ENCODE data around the gene HLA-DQA2. TPM values are rescaled to one million over a fixed set of nuclear protein-coding genes. Genes with fewer than 3 reads are reported as not detected.

Gene HLA-DQA2
- total and polyA plus RNA-seq, 2 of the 4 experiments (the other 2 are of a cell fraction), result not detected

GRCh38 chr6:32742374-32742773 is 1.2 kb downstream of the HLA-DQA2 start:
- H3K23ac ChIP-seq (ENCODE audit: low read depth, low read length), result no peak overlapping the region
- H2AK9ac ChIP-seq (replicated peaks; ENCODE audit: low read depth, low read length, poor library complexity), result no peak overlapping the region
- no peaks in the 10 kb centered on the region for H3K79me1 ChIP-seq (ENCODE audit: low read depth in 1 of 2, low read length in 2 of 2)
- H3K4me2 ChIP-seq (ENCODE audit: low read depth, low read length), result no peak overlapping the region
- H2AFZ ChIP-seq (replicated peaks; ENCODE audit: low read length, poor library complexity), result no peak overlapping the region
- in situ Hi-C loops (cut with MboI; ENCODE audit: low sequenced_read_pairs) (loop anchor here (5.0 kb wide), 1 partner anchor 105 kb away; the partner anchor contains the start of gene HLA-DQA1), intact Hi-C loops (cut with micrococcal nuclease) (loop anchor here (2.0 kb wide), 1 partner anchor 104 kb away; no protein-coding TSS in a partner anchor), dilution Hi-C loops (cut with HindIII; ENCODE audit: low sequenced_read_pairs, unreplicated experiment) (no loop called here)
- H3K4me1 ChIP-seq (ENCODE audit: control insufficient read depth, insufficient read depth, low read length), result no peaks in the 10 kb centered on the region
- H4K20me1 ChIP-seq (ENCODE audit: insufficient read depth, low read length), result no peaks in the 10 kb centered on the region
- no peak overlapping the region for H2BK15ac ChIP-seq (ENCODE audit: low read depth, low read length)
- H3K4me3 ChIP-seq (ENCODE audit: insufficient read depth, low read depth, low read length), result no peak overlapping the region
- no peak overlapping the region for H3K9ac ChIP-seq (ENCODE audit: low read depth, low read length)
- H2AK5ac ChIP-seq (ENCODE audit: low read depth, low read length), result no peak overlapping the region
- H3K56ac ChIP-seq (ENCODE audit: extremely low read depth, insufficient read depth, low read length), result no peak overlapping the region
- no peaks in the 10 kb centered on the region for H3K9me1 ChIP-seq (ENCODE audit: insufficient read depth, low read length)
- H3K27ac ChIP-seq (ENCODE audit: insufficient read depth, low read length), result no peak overlapping the region
- H2BK5ac ChIP-seq (ENCODE audit: low read depth, low read length, poor library complexity, severe bottlenecking), result no peak overlapping the region
- no peaks in the 10 kb centered on the region for H3K36me3 ChIP-seq (ENCODE audit: control insufficient read depth, insufficient read depth, low read length)
- WGBS, 2 experiments (ENCODE audit: extremely low coverage in 2 of 2, insufficient read length in 1 of 2), result no CpG with 5 or more reads among the region's 3 CpGs
- no peak overlapping the region for H3K14ac ChIP-seq (replicated peaks; ENCODE audit: low read depth, low read length)
- H4K91ac ChIP-seq (ENCODE audit: insufficient read depth, low read depth, low read length), result no peak overlapping the region
- no peak for DNase-seq
- no peak overlapping the region for H4K8ac ChIP-seq (ENCODE audit: low read depth in 2 of 2, low read length in 2 of 2)
- ATAC-seq (ENCODE audit: low read depth), result no peak
- no peak overlapping the region for H4K5ac ChIP-seq (ENCODE audit: low read depth, low read length)
- H2BK120ac ChIP-seq (ENCODE audit: low read depth, low read length), result no peak overlapping the region
- CTCF ChIA-PET, result no interaction called here
- POLR2A ChIA-PET (ENCODE audit: unreplicated experiment), result no interaction called here
- BruUV-seq (replicated peaks), result no TSS peak
- 0 out of 2 replicates have a peak, but pooled peaks cover 2% of the 10 kb centered on the region for H3K27me3 ChIP-seq (ENCODE audit: control insufficient read depth, insufficient read depth, low read length)
- no peak overlapping the region for H3K18ac ChIP-seq (ENCODE audit: low read depth, low read length)
- H3K9me3 ChIP-seq (ENCODE audit: control insufficient read depth, insufficient read depth, low read length), result no peaks in the 10 kb centered on the region
- H3K4ac ChIP-seq (ENCODE audit: low read depth, low read length), result no peak overlapping the region
- H2BK20ac ChIP-seq (ENCODE audit: low read depth, low read length), result no peak overlapping the region
- no peak for TF ChIP-seq CEBPB (IDR thresholded peaks at IDR 0.05; ENCODE audit: low read depth, low read length)
- TF ChIP-seq RFX5 (IDR thresholded peaks at IDR 0.05; ENCODE audit: low read depth, low read length), result no peak
- no peak for TF ChIP-seq MAFK (IDR thresholded peaks at IDR 0.05; ENCODE audit: low read depth, low read length)
- TF ChIP-seq CHD1 (IDR thresholded peaks at IDR 0.05; ENCODE audit: low read depth, low read length), result no peak
- TF ChIP-seq CTCF (conservative IDR thresholded peaks at IDR 0.05; ENCODE audit: low read depth, low read length), result no peak
- no peak for TF ChIP-seq RAD21 (IDR thresholded peaks at IDR 0.05; ENCODE audit: low read length)
- TF ChIP-seq SMC3 (IDR thresholded peaks at IDR 0.05; ENCODE audit: low read depth, low read length), result no peak
- no peak for TF ChIP-seq FOS (IDR thresholded peaks at IDR 0.05; ENCODE audit: low read depth, low read length)
- TF ChIP-seq POLR2A (IDR thresholded peaks at IDR 0.05; ENCODE audit: low read depth, low read length), result no peak
- TF ChIP-seq, protein P1, sequence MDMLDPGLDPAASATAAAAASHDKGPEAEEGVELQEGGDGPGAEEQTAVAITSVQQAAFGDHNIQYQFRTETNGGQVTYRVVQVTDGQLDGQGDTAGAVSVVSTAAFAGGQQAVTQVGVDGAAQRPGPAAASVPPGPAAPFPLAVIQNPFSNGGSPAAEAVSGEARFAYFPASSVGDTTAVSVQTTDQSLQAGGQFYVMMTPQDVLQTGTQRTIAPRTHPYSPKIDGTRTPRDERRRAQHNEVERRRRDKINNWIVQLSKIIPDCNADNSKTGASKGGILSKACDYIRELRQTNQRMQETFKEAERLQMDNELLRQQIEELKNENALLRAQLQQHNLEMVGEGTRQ (IDR thresholded peaks at IDR 0.05; ENCODE audit: low read depth, low read length), result no peak
- TF ChIP-seq NFE2L2 (IDR thresholded peaks at IDR 0.05; ENCODE audit: low read depth, low read length), result no peak
- no peak for TF ChIP-seq MAZ (IDR thresholded peaks at IDR 0.05; ENCODE audit: borderline replicate concordance, low read depth, low read length)
- no peak for TF ChIP-seq MXI1 (IDR thresholded peaks at IDR 0.05; ENCODE audit: borderline replicate concordance, low read depth, low read length)
- no peak for TF ChIP-seq BHLHE40 (IDR thresholded peaks at IDR 0.05; ENCODE audit: low read depth, low read length)
- TF ChIP-seq RCOR1 (IDR thresholded peaks at IDR 0.05; ENCODE audit: insufficient replicate concordance, low read length), result no peak
- no peak for TF ChIP-seq ELK1 (IDR thresholded peaks at IDR 0.05; ENCODE audit: borderline replicate concordance, low read depth, low read length)
